ENCODE results near the gene HIVEP2.

Gene HIVEP2

GRCh38 chr6:142839686-142840040, 105.3 kb downstream of the HIVEP2 start:
- no peak for DNase-seq

DNA sequence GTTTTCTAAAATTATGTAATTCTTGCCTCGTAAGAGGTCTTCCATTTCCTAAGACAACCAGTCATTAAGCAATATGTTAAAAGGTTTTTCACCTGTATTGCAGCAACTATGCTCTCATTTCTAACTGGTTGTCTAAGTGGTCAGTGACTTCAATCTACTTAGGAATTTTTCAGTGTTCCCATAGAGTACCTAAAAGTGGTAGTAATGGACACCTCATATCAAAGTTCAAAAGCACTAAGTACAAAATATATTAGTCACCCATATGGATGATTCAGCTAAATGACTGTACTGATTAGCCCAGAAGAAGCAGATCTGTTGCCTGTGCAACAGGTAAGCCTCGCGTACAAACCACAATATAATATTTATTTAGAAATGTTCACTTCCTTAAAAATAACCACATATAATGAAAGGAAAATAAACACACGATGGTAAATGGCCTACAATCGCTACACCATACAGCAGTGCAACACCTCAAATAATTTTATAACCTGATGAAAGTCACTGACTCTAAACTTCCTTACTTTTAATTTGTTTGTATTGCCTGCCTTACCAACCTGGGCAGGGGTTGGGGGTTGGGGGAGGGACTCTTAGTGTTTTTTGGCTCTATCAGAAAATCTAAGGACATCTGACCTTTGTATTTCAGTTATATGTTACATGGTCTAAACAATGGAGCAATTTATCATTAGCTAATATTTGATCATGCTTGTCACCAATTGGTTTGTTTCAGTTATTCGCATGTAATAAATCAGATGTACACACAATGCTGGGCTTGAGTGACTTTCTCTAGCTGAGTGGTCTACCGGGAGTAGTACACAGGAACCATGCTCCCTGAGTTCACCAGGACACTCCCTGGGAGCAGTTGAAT, 105.9 kb downstream of the HIVEP2 start:
- no peak for DNase-seq

GRCh38 chr6:142835787-142836535, 109.0 kb downstream of the HIVEP2 start:
- DNase-seq: no peak

GRCh38 chr6:142834853-142835252, 110.1 kb downstream of the HIVEP2 start:
- DNase-seq: no peak

- no peak for DNase-seq
Measured at GRCh38 chr6:142833798-142834197, 111.2 kb downstream of the HIVEP2 start.

GRCh38 chr6:142833054-142833453, 111.9 kb downstream of the HIVEP2 start:
- no peak for DNase-seq

DNA sequence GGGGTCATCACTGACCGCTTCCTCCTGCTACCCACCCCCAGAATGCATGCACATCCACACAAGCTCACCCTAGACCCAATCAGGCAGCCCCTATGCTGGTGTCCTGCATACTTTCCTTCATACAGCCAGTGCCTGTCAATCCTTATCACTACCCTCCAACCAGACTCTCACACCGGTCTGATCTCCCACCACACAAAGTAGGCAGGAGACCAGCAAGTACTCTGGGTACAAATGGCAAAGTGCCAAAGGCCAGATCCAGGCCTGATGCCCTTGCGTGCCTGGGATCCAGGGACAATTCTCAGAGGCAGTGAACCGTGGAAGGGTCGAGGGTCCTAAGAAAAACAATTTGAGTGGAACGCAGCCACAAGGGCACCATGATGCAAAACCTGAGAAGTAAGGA, 114.2 kb downstream of the HIVEP2 start:
- no peak for DNase-seq

GRCh38 chr6:142830116-142830710, 114.8 kb downstream of the HIVEP2 start:
- DNase-seq: no peak

DNA sequence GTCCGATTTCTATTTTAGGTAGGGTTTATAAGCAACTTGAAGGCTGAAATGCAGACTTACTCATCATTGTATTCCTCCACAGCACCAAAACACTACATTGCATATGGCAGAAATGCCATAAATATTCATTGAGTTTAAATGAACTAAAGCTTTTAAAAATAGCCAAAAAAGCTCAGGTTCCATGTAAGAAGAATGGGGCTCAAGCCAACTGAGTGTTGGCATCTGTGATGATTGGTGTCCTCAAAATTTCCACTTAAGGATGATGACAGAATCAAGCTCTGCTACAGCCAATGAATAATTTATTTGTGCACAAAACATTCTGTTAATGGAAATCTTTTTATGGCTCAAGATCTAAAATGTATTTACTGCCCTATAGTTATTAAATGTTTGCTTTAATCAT, 115.4 kb downstream of the HIVEP2 start:
- no peak for DNase-seq

GRCh38 chr6:142827991-142828390, 117.0 kb downstream of the HIVEP2 start:
- DNase-seq: no peak

GRCh38 chr6:142827369-142827768, 117.6 kb downstream of the HIVEP2 start:
- DNase-seq: no peak

DNA sequence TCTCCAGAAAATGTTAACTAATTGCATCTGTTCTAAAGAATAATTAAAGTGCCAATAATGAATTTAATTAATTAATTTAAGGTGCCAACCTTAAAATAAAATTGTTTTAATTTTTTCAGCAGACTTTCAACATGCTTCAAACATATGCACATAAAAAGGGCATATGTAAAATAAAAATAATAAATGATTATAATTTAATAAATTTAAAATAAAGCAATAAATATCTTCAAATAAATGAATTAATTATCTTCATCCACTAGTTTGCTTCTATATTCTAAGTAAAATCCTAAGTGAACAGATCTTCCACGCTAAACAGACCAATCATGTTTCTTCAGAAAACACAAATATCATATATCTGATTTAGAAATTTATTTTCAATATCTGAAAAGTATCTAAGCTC, 119.2 kb downstream of the HIVEP2 start:
- no peak for DNase-seq

GRCh38 chr6:142824426-142824825, 120.5 kb downstream of the HIVEP2 start:
- DNase-seq: no peak

- no peak for DNase-seq
Measured at GRCh38 chr6:142823256-142823902, 121.6 kb downstream of the HIVEP2 start.

- no peak for DNase-seq
Measured at GRCh38 chr6:142822842-142823241, 122.1 kb downstream of the HIVEP2 start.

- DNase-seq: no peak
Measured at GRCh38 chr6:142822383-142822782, 122.6 kb downstream of the HIVEP2 start.

DNA sequence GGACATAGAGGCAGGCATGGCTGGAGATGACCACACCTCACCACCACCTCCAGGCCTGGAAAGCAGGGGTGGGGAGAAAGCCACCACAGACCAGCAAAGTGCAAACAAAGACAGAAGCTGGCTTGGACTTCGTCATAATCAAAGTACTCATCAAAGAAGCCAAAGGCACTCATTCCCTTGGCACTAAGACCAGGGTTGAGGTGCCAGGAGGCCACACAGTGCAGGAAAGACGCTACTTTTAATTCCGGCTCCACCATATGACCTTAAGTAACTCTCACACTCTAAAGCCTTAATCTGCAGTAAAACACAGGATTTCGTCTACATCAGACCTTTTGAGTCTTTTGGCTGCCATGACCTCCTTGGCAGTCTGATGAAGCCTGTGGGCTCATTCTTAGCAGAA, 123.1 kb downstream of the HIVEP2 start:
- DNase-seq: no peak

- no peak for DNase-seq
Measured at GRCh38 chr6:142821164-142821716, 123.7 kb downstream of the HIVEP2 start.

DNA sequence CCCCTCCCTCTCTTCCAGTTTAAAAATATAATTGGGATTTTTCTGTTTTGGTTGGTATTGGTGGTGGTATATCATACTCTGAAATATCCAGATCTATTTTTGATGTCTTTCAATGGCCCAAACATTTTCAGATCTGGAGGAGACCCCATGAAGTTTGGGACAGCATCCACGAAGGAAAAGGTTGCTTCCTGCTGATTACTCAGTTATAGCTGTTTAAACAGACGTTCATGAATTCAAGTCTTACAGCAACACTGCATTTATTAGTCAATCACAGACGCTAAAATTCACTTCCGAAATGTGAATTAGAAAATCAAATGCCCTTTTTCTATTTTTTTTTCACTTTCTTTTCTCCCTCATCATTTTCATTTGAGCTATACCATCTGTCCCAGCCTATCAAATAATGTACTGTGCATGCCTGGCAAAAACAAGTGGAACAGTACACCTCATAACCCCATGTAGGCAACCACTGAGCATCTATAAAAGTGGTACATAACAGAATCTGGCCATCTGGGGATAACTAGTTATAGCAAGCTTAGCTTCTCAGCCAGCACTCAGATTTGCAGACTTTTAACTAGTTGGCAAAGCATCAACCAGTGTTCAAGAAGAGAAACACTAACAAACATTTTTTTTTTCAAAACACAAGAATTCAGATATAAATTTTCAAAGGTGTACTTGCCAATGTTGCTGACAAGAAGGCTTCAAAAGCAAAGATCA, 124.5 kb downstream of the HIVEP2 start:
- no peak for DNase-seq

- peak; percentile 51 for DNase-seq
Measured at GRCh38 chr6:142819603-142820337, 125.2 kb downstream of the HIVEP2 start.

DNA sequence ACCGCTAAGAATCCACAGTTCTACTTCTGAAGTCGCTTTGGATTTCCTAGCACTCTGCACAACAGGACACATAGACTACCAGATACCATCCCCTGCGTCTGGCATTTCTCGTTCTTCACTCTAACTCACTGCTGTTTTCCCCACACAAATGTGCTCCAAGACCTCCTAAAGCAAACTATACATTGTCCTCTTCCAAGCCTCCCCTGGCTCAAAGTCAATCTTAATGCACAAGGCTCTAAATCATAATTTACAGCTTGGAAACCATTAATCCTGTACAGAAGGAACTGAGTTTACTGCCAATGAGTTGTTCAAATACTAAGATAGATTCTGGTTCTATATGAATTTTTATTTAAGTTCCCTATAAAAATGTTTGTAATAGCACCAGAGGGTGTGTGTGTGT, 128.5 kb downstream of the HIVEP2 start:
- no peak for DNase-seq

DNA sequence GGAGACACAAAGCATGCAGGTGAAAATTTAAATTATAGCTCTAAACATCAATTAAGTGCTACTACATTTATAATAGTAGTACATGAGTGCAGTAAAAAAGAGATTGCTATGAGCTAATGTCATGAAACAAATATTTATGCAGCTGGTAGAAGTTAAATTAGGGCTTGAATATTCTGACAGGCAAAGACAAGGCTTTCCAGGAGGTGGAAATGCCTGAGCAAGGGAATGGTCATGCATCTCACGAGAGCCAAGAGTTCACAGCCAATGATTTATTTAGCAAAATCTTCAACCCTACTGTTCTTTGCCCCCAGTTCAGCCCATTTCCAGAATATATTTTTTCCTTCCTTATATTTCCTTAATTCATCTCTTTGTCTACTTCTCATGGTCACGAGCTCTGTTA, 128.9 kb downstream of the HIVEP2 start:
- no peak for DNase-seq
